ENCODE results near the gene MAML3.

- TF ChIP-seq CTCF (IDR thresholded peaks at IDR 0.05; ENCODE audit: low read depth, low read length, poor library complexity, severe bottlenecking), result no peak
- no peak for TF ChIP-seq EZH2phosphoT487 (IDR thresholded peaks at IDR 0.05; ENCODE audit: borderline replicate concordance, low read length)
Observed at GRCh38 chr4:139676365-139676764, 477.6 kb downstream of the MAML3 start.

Measured in DOHH2 (cell line).